Measurements from ENCODE around the gene TCEANC2.
A peak's percentile ranks its signal among the peaks of the same experiment; 100 is the strongest.
"Not testable (repeated sequence)": the region's sequence is repeated elsewhere in the genome, so short reads cannot be mapped to it uniquely, and the experiment has no call there.

TCEANC2 gene

DNA sequence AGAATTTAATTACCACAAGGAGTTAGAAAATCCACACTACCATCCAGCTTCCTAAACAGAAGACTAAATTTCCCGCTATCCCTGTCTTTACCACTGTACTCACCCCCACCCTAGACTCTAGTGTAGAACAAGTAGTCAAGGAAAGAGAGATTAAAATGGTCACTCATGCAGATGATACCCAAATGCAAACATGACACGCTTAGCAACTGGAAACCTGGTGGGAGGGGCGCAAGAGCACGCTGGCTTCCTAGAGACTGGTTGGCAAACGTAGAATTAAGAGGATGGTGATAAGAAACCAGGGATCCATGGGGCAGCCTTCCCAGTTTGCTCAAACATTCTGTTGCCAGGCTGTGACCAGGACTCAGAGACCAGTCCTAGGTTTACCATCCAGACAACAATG lies 25.6 kb upstream of the TCEANC2 start:
- no peak for DNase-seq

DNA sequence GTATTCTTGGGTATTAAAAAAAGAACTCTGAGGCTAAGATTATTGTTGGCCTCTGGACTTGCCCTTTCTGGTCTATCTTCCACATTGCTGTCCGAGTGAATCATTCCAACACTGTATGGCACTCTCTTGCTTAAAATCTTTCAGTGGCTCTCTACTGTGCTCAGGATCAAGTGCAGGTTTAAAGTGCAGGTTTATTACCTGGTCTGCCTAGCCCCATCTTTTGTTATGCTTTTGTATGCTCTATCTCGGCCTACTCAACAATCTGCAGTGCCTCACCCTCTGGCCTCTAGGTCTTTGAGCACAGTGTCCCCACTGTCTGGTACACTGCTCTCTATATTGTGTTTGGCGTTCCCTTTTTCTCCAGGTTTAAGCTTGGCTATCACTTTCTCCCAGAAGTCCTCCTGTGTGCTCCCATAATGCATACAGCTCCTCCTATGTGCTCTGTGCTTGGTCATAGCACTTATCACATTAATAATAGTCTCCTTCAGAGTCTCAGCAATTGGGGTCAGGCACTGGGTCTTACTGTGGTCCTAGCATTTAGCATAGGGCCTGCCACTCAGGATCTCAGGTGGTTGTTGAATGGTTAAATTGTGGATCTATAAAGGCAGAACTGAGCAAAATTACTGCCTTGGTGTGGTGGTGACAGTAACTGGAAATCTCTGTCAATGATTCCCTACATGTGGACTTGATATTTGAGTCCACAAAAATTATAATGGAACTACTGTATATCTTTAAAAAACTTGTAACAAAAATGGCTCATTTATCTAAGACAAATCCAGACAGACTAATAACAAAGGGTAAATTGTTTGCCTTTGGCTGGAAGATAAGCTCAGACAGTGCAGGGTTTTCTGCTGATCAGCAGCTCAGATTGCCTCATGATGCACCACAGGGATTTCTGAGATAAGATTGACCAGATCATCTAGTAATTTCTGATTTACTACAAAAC lies 24.8 kb upstream of the TCEANC2 start:
- DNase-seq = peak in 7 of 51 donors; percentile 3 to 36 (median 19)

DNA sequence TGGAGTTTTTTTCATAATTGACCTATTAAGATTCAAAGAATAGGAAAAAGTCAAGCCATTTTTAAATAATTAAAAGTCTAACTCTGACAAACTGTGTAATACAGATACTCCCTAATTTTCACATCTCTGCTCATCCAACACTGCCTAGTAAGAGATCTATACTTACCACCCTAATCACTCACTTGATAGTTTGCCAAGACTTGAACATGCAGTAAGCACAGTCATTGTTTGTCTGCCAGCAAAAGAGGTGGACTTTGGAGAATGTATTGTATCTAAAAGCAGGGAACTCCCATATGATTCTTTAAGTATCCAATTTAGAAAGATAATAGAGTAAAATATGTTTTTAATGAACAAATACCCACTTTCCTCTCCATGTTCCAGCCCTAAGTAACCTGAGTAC lies 15.9 kb upstream of the TCEANC2 start:
- DNase-seq = no peak

DNA sequence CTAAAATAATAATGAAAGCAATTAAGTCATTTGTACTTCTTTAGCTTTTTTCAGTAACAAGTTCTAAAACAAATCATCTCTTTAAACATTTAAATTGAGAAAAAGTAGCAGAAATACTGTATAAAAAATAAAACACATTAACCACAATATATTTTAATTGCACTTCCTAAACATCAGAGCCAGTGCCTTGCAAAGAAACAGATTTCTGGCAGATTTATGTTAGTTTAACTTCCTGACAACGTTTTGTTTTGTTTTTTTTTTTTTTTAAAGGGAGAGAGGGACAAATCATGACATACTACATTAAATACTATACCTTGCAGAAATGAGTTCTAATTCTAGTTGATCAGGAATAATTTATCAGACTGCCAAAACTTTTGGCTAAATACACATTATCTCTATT lies 11.6 kb upstream of the TCEANC2 start:
- DNase-seq = no peak

DNA sequence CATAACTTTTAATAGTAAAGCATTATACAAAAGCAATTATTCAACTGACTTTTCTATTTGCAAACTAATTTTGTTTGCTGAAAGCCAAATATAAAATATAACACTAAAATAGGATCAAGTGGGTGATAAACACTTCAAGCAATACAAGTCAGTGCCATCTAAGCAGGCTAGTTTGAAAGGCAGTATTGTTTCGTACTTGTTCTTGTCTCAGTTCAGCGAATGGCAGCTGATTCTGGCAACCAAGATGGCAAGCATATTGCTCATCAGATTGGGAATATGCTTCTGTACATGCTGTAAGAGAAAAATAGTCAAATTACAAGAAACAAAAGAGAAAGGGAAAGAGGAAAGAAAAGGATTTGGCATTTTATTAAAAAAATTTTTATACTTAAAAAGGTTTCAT lies 7.9 kb upstream of the TCEANC2 start:
- DNase-seq = peak in 7 of 51 donors; percentile 5 to 48 (median 9)

DNA sequence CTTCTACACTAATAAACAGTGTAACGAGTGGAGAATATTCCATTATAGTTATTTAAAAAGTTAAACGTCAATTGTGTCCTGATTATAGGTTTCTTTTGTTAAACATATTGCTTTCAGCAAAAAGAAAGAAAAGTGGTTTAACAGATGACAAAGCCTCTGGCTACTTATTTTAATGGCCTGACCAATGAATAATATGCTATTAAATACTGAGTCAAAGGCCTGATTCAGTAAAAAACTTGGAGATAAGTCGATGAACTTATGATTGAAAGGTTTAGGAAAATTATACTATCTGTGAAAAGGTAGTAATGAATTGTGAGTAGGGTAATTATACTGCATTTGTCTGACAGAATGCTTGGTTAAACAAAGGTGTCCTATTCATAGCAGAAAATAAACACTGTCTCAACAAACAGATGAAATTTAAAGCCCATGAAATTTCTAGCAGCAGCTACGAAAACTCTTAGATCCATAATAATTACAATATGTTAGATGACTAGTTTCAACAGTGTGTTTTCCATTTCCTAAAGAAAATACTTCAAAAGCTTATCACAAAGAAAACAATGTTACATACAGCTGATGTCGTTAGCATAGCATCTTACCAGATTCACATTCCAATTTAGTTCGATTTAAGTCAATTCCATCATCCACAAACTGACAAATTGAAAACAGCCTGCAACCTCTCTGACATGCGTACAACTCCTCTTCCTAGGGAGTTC lies 6.6 kb upstream of the TCEANC2 start:
- DNase-seq = no peak

DNA sequence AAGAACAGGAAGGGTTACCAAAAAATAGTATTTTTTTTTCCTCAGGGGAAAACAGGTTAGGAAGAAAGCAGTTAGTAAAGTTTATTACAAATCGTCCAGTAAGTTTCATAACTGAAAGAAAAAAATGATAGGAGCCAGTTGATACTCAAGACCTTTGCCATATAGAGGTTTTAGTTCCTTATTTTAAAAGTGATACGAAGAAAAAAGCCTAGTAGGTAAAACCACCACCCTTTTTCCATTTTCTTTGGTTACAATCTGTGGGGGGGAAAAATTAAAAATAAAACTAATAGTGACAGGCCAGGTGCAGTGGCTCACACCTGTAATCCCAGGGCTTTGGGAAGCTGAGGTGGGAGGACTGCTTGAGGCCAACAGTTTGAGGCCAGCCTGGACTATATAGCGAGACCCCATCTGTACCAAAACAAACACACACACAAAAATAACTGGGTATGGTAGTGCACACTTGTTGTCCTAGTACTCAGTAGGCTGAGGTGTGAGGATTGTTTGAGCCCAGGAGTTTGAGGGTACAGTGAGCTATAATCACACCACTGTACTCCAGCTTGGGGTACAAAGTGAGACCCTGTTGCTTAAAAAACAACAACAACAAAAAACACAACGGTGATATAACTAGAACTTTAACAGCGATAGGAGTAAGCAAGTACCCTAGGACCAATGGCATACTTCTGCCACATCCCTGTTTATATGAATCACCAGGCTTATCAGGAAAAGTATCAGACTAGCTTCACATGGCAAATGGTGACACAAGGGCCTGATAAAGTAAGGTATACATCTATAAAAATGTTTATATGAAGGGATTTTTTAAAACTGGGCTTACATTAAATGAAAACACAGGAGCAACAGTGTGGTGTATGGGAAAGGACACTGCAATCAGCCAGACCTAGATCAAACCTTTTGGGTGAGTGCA lies 5.8 kb upstream of the TCEANC2 start:
- no peak for DNase-seq

DNA sequence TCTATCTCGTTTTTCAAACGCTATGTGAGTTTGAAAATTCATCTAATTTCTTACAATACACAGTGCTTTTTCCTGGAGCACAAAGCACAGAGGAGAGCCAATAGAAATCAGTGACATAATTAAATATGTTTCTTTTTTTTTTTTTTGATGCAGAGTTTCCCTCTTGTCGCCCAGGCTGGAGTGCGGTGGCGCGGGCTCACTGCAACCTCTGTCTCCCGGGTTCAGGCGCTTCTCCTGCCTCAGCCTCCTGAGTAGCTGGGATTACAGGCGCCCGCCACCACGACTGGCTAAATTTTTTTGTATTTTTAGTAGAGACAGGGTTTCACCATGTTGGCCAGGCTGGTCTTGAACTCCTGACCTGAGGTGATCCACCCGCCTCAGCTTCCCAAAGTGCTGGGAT lies 3.0 kb upstream of the TCEANC2 start:
- DNase-seq = not testable (repeated sequence)

DNA sequence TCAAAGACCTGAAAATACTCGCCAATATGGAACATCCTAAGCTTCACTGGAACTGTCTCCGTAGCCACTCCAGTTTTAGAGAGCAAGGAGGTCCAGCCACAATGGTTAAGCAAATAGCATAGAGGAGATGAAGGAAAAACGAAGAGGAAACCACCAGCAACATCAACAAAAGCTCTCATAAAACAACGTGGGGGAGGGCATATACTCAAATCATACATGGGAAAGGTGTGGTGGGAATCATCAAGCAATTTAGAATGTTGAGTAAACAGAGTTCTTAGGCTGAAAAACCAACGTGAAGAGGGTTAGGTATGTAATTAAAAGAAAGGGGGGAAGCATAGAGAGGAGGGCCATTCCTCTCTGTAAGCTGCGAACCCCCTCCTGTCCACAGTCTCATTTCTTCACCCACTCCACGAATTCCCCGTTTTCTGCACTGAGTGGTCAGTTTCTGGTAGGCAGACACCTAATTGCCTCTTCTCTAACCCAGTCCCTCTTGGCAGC lies 1.4 kb upstream of the TCEANC2 start:
- DNase-seq = peak in 1 of 51 donors; percentile 35

DNA sequence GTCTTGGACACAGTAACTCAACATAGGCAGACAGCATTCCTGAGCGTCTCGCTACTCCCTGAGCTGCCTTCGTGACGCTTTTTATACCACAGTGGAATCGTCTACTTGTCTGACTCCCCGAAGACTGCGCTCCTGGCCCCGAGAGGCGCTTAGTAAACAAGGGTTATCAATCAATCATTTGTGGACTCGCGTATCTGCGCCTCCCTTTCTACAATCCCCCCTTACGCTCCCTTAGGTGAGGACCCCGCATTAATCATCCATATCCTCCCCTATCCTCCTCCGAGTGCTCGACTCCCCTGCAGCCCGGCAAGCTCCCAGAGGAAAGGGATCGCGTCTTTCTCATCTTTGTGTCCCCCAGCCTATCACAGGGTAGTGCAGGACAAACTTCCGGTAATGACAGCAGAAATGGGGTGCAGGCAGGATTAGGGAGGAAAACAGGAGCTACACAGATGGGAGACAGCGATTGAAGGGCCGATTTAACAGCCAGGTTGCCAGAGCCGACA lies 926 bp upstream of the TCEANC2 start:
- DNase-seq = peak in 22 of 51 donors; percentile 3 to 83 (median 48)

DNA sequence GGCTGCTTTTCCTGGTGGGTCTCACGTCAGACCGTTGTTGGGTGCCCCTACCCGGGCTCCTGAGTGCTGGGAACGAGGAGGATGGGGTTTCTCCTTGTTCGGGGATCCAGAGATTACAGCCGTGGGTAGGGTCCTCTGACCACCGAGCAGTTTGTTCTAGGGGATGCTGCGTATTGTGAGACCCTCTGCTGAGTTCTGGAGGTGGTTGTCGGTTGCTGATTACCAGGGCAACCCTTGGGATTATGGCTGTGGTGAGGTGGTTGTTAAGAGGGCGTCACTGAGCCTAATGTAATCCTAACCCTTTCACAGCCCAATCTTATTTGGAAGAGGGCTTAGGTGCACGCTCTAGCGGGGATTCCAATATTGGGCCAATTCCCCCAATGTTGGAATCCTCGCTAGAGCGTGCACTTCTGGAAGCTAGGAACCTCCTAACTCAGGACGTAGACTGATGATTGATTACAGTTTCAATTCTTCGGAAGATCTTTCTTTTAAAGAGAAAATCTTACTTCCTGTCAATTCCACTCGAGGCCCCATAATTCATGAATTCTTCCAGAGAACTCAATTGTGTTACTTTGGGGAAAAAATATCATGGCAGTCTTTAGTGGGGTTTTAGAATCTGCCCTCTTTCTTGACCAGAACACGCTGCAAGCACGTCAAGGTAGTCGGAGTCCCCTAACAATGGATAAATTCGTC lies 483 bp downstream of the TCEANC2 start:
- DNase-seq = no peak

DNA sequence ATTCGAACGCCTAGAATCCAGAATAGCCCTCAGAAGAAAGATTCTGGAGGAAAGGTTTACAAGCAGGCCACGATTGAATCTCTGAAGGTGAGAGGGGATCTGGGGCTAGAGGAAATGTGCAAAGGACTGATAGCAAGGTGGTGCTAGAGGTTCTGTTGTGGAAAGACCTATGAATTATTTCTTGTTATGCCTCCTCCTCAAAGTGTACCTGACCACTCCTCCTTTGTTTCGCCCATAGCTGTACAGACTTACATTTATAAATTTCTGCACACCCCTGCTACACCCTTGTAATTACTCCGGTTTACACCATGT lies 986 bp downstream of the TCEANC2 start:
- DNase-seq = no peak

DNA sequence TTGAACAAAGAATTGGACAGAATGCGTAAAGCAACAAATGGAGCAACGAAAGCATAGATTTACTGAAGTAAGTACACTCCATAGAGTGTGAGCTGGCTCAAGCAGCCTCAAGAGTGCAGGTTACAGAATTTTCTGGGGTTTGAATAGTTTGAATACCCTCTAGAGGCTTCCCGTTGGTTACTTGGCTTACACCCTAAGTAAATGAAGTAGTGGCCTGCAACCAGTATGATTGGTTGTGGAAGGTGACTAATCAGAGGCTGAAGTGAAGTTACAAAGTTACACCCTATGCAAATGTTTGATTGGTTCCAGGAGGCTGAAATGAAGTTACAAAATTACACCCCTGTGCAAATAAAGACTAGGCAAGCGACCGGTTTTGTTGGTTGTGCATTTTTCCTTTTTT lies 10.9 kb downstream of the TCEANC2 start:
- DNase-seq = no peak

DNA sequence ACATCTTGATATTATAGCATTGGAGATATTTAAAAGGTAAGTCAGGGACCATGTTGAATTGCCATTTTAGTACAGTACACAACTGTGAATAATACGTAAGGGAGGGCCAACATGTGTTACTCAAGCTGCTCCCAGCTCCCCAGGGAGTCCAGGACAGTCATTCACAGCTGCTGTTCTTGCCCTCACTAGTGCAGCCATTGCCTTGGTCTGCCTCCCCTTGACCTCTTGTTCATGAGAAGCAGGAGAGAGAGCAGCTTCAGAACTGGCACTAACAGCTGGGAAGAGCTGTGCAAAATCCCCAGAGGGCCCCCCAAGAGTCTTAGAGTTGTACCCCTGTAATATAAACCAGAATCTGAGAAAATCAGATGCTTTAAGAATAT lies 16.4 kb downstream of the TCEANC2 start:
- peak in 1 of 51 donors; percentile 15 for DNase-seq

DNA sequence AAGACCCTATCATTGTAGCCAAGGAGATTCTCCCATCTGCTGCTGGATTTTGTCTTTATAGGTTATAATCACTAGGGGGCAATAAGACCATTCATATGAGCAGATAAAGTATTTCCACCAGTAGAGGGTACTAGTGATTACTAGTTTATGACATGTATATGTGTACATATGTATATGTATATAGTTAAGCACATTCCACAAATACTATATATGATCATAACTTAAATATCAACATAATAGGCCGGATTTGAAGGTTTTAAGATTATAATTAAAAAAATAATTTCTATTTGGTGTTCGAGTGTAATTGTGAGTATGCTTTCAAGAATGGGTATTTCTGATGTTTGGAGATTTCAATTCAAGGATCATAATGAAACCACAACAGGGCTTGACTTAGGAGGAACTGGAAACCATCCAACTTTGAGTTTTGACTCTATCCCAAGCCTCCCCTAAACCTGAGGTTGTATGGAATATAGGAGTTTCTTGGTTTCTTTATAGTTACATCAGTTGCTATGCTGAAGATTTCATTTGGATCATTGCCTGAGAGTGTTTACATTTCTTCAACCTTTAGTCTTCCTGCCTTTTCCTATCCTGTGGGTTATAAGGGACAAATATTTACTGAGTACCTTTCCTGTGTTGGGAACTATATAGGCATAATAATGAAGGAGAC lies 16.9 kb downstream of the TCEANC2 start:
- DNase-seq = no peak

DNA sequence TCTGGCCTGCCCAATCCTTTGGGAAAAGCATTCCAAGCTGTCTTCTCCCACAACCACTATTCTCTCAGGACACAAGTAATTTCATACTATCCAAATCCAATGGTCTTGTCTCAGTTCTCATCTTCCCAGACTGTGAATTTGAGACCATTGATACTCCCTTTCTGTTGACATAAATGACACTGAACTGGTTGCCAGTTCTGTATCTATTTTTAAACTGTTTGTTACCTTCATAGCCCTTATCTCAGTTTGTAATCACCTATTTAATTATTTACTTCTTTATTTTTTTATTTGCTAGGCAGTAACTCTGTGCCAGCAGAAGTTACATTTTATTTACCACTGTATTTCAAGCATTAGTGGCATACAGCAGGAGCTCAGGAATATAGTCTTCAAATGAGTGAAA lies 24.0 kb downstream of the TCEANC2 start:
- DNase-seq = no peak

DNA sequence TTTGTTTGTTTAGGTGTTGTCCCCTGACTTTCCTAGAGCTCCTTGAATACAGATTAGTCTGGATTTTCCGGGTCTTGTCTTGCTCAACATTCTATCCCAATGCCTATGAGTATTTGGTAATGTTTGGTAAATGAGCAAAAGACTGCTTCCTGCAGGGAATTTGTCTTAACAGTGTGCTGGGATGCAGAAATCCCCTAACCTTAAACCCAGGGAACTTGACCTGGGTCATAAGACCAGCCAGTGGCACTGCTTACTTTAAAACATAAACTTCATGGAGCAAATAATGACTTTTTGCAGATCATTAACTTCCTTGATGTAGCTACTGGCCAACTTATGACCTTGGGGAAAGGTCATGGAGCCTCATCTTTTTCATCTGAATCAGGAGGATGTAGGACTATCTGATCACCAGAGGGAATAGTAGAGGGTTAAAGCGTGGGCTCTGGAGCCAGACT lies 27.2 kb downstream of the TCEANC2 start:
- DNase-seq = no peak

DNA sequence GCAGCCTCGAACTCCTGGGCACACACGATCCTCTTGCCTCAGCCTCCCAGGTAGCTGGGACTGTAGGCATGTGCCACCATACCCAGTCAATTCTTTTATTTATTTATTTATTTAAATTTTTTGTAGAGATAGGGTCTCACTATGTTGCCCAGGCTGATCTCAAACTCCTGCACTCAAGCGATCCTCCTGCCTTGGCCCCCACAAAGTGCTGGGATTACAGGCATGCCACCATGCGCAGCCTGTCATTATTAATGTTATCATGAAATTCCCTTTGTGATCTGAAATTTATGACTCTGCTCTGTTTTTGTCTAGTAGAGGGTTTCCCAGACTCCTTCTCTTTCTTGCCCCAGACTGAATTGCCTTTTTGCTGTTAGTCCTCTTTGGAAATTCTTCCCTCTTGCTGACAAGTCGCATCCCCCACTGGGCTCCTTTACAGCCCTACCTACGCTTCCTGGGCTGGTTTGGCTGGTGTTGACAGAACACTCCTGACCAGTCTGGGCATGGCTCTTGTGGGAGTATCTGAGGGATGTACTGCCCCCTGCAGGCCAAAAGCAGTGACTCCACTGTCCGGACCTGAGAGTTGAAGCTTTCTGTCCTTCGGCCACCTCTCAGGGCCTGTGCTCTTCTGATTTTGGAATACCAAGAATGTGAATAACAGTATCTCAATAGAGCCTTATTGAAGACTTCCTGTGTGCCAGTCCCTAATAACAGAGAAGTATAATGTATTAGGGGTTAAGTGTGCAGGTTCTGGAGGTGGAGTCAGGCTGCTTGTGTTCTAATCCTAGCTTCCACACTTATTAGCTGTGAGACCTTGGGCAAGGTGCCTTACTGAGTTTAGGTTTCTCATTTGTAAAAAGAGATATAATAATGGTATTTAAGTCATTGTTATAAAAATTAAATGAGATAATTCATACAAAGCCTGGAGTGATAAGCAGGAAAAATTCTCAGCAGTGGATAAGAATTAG lies 28.2 kb downstream of the TCEANC2 start:
- peak in 23 of 51 donors; percentile 1 to 60 (median 24) for DNase-seq

DNA sequence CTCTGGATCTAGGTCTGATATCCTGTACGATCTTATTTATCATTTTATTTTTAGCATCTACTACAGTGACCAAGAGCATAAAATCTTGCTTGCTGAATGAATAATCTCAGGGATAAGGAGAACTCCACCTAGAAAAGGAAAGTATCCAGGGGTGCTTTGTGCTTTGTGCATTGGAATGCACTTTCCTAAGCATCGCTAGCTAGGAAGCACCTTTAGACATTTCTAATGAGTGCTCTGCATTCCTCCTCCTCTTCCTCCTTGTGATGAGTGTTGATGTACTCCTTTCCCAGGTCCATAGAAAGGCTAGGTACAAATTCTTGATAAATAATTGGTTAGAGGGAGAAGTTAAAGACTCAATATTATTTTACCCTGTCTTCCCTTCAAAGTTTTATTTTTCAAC lies 31.4 kb downstream of the TCEANC2 start:
- no peak for DNase-seq

All from hypothalamus (tissue), 51 donors.